ENCODE results near the gene DOCK3.
"Not testable (repeated sequence)": the region's sequence is repeated elsewhere in the genome, so short reads cannot be mapped to it uniquely, and the experiment has no call there.

Gene DOCK3

DNA sequence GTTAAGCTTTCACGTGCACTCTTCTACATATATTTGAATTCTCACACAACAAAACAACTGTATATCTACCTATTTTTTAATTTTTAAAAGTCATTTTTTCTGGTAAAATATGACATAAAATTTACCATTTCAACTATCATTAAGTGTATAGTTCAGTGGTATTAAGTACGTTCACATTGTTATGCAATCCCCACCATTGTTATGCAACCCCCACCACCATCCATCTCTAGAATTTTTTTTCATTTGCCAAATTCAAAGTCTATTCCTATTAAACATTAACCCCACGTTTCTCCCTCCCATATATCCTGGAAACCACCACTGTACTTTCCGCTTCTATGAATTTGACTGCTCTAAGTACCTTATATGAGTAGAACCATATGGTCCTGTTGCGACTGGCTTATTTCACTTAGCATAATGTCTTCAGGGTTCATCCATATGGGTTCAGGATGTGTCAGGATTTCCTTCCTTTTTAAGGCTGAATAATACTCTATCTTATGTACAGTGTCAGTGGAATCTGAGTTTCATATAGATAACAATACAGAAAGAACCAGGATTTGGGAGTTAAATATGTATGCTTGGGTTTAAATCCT is 279.2 kb downstream of the DOCK3 start:
- no peak overlapping the region for H2BK120ac ChIP-seq (ENCODE audit: low read depth, low read length)
- no peaks in the 10 kb centered on the region for H3K36me3 ChIP-seq (ENCODE audit: control insufficient read depth, insufficient read depth, low read length)
- no peak overlapping the region for H3K27ac ChIP-seq (ENCODE audit: low read depth, low read length)
- no peak for DNase-seq
- no peak overlapping the region for H3K4me3 ChIP-seq (ENCODE audit: low read length)
- H3K79me1 ChIP-seq (ENCODE audit: low read length) = no peaks in the 10 kb centered on the region
- H3K27me3 ChIP-seq (ENCODE audit: insufficient read depth, low read length, poor library complexity) = no peaks in the 10 kb centered on the region
- no peak overlapping the region for H3K4me2 ChIP-seq (ENCODE audit: low read length)
- no peaks in the 10 kb centered on the region for H3K79me2 ChIP-seq (ENCODE audit: control insufficient read depth, insufficient read depth, low read length)
- H2BK5ac ChIP-seq (ENCODE audit: low read length) = no peak overlapping the region
- no peak overlapping the region for H3K9ac ChIP-seq (ENCODE audit: low read length)
- H2AK5ac ChIP-seq (ENCODE audit: low read length) = no peak overlapping the region
- H3K23ac ChIP-seq (ENCODE audit: low read length) = no peak overlapping the region
- H3K4me1 ChIP-seq (ENCODE audit: control insufficient read depth, low read depth, low read length) = no peaks in the 10 kb centered on the region
- no peak overlapping the region for H4K8ac ChIP-seq (ENCODE audit: low read depth, low read length)
- no peak overlapping the region for H3K4ac ChIP-seq (ENCODE audit: low read depth, low read length)
- no peak overlapping the region for H3K56ac ChIP-seq (ENCODE audit: low read length)
- no peak overlapping the region for H2BK15ac ChIP-seq (replicated peaks; ENCODE audit: low read depth)
- H4K5ac ChIP-seq (ENCODE audit: low read length) = no peak overlapping the region
- H3K18ac ChIP-seq (ENCODE audit: low read length) = no peak overlapping the region
- WGBS (ENCODE audit: extremely low coverage, insufficient coverage, low lambda C conversion rate) = no CpG with 5 or more reads among the region's 5 CpGs

DNA sequence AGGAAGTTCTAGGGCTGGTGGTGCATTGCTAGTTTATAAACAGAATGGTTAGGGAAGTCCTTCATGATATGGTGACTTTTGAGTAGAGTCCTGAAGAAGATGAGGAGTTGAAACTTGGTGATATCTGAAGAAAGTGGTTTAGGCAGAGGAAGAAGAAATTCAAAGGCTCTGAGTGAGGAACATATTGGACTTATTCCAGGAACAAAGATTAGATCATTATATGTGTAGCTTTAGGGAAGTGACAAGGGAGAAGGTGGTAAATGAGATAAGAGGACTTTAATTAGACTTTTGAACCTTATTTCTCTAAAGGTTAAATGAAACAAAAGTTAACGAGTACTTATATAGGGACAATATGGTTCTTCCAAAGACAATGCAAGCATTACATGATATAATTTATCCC is 286.7 kb downstream of the DOCK3 start:
- no CpG with 5 or more reads among the region's 1 CpG for WGBS (ENCODE audit: extremely low coverage, insufficient coverage, low lambda C conversion rate)
- Histone ChIP-seq H2BK15ac (replicated peaks; ENCODE audit: low read depth) (no peak overlapping the region), H3K23ac (ENCODE audit: low read length) (no peak overlapping the region), H3K36me3 (ENCODE audit: control insufficient read depth, insufficient read depth, low read length) (no peaks in the 10 kb centered on the region), H4K5ac (ENCODE audit: low read length) (no peak overlapping the region), H4K8ac (ENCODE audit: low read depth, low read length) (no peak overlapping the region), H3K79me2 (ENCODE audit: control insufficient read depth, insufficient read depth, low read length) (no peaks in the 10 kb centered on the region), H2BK5ac (ENCODE audit: low read length) (no peak overlapping the region), H3K4me1 (ENCODE audit: control insufficient read depth, low read depth, low read length) (no peaks in the 10 kb centered on the region), H3K79me1 (ENCODE audit: low read length) (no peaks in the 10 kb centered on the region), H3K4me2 (ENCODE audit: low read length) (no peak overlapping the region), H3K4ac (ENCODE audit: low read depth, low read length) (no peak overlapping the region), H2AK5ac (ENCODE audit: low read length) (no peak overlapping the region), H3K18ac (ENCODE audit: low read length) (no peak overlapping the region), H3K4me3 (ENCODE audit: low read length) (no peak overlapping the region), H3K56ac (ENCODE audit: low read length) (no peak overlapping the region), H3K27ac (ENCODE audit: low read depth, low read length) (no peak overlapping the region), H2BK120ac (ENCODE audit: low read depth, low read length) (no peak overlapping the region), H3K9ac (ENCODE audit: low read length) (no peak overlapping the region), H3K27me3 (ENCODE audit: insufficient read depth, low read length, poor library complexity) (no peaks in the 10 kb centered on the region)
- DNase-seq = no peak

GRCh38 chr3:50971487-50971924 is 296.8 kb downstream of the DOCK3 start:
- H3K9ac ChIP-seq (ENCODE audit: low read length) = no peak overlapping the region
- WGBS (ENCODE audit: extremely low coverage, insufficient coverage, low lambda C conversion rate) = no CpG with 5 or more reads among the region's 3 CpGs
- no peak overlapping the region for H3K27ac ChIP-seq (ENCODE audit: low read depth, low read length)
- DNase-seq = peak; percentile 79
- no peak overlapping the region for H3K4me3 ChIP-seq (ENCODE audit: low read length)
- no peak overlapping the region for H2AK5ac ChIP-seq (ENCODE audit: low read length)
- no peaks in the 10 kb centered on the region for H3K36me3 ChIP-seq (ENCODE audit: control insufficient read depth, insufficient read depth, low read length)
- no peak overlapping the region for H3K56ac ChIP-seq (ENCODE audit: low read length)
- H2BK15ac ChIP-seq (replicated peaks; ENCODE audit: low read depth) = no peak overlapping the region
- H3K4ac ChIP-seq (ENCODE audit: low read depth, low read length) = no peak overlapping the region
- H2BK5ac ChIP-seq (ENCODE audit: low read length) = no peak overlapping the region
- H4K5ac ChIP-seq (ENCODE audit: low read length) = no peak overlapping the region
- H3K4me2 ChIP-seq (ENCODE audit: low read length) = no peak overlapping the region
- H3K18ac ChIP-seq (ENCODE audit: low read length) = no peak overlapping the region
- no peaks in the 10 kb centered on the region for H3K4me1 ChIP-seq (ENCODE audit: control insufficient read depth, low read depth, low read length)
- no peaks in the 10 kb centered on the region for H3K27me3 ChIP-seq (ENCODE audit: insufficient read depth, low read length, poor library complexity)
- no peak overlapping the region for H2BK120ac ChIP-seq (ENCODE audit: low read depth, low read length)
- no peak overlapping the region for H3K23ac ChIP-seq (ENCODE audit: low read length)
- no peaks in the 10 kb centered on the region for H3K79me2 ChIP-seq (ENCODE audit: control insufficient read depth, insufficient read depth, low read length)
- no peak overlapping the region for H4K8ac ChIP-seq (ENCODE audit: low read depth, low read length)
- no peaks in the 10 kb centered on the region for H3K79me1 ChIP-seq (ENCODE audit: low read length)

GRCh38 chr3:50972029-50972428 is 297.3 kb downstream of the DOCK3 start:
- H3K4ac ChIP-seq (ENCODE audit: low read depth, low read length) = no peak overlapping the region
- H4K8ac ChIP-seq (ENCODE audit: low read depth, low read length) = no peak overlapping the region
- H3K9ac ChIP-seq (ENCODE audit: low read length) = no peak overlapping the region
- H2BK15ac ChIP-seq (replicated peaks; ENCODE audit: low read depth) = no peak overlapping the region
- H3K18ac ChIP-seq (ENCODE audit: low read length) = no peak overlapping the region
- H3K4me1 ChIP-seq (ENCODE audit: control insufficient read depth, low read depth, low read length) = no peaks in the 10 kb centered on the region
- H4K5ac ChIP-seq (ENCODE audit: low read length) = no peak overlapping the region
- H3K56ac ChIP-seq (ENCODE audit: low read length) = no peak overlapping the region
- no peak overlapping the region for H2BK120ac ChIP-seq (ENCODE audit: low read depth, low read length)
- H3K4me2 ChIP-seq (ENCODE audit: low read length) = no peak overlapping the region
- H3K36me3 ChIP-seq (ENCODE audit: control insufficient read depth, insufficient read depth, low read length) = no peaks in the 10 kb centered on the region
- H3K27ac ChIP-seq (ENCODE audit: low read depth, low read length) = no peak overlapping the region
- H3K4me3 ChIP-seq (ENCODE audit: low read length) = no peak overlapping the region
- no peak overlapping the region for H3K23ac ChIP-seq (ENCODE audit: low read length)
- no peaks in the 10 kb centered on the region for H3K79me2 ChIP-seq (ENCODE audit: control insufficient read depth, insufficient read depth, low read length)
- no peaks in the 10 kb centered on the region for H3K27me3 ChIP-seq (ENCODE audit: insufficient read depth, low read length, poor library complexity)
- WGBS (ENCODE audit: extremely low coverage, insufficient coverage, low lambda C conversion rate) = no CpG with 5 or more reads among the region's 2 CpGs
- no peaks in the 10 kb centered on the region for H3K79me1 ChIP-seq (ENCODE audit: low read length)
- no peak overlapping the region for H2BK5ac ChIP-seq (ENCODE audit: low read length)
- DNase-seq = peak; percentile 1
- H2AK5ac ChIP-seq (ENCODE audit: low read length) = no peak overlapping the region

DNA sequence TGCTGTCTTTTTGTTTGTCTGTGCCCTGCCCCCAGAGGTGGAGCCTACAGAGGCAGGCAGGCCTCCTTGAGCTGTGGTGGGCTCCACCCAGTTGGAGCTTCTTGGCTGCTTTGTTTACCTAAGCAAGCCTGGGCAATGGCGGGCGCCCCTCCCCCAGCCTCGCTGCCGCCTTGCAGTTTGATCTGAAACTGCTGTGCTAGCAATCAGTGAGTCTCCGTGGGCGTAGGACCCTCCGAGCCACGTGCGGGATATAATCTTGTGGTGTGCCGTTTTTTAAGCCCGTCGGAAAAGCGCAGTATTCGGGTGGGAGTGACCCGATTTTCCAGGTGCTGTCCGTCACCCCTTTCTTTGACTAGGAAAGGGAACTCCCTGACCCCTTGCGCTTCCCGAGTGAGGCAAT is 303.9 kb downstream of the DOCK3 start:
- H3K9ac ChIP-seq (ENCODE audit: low read length) = not testable (repeated sequence)

DNA sequence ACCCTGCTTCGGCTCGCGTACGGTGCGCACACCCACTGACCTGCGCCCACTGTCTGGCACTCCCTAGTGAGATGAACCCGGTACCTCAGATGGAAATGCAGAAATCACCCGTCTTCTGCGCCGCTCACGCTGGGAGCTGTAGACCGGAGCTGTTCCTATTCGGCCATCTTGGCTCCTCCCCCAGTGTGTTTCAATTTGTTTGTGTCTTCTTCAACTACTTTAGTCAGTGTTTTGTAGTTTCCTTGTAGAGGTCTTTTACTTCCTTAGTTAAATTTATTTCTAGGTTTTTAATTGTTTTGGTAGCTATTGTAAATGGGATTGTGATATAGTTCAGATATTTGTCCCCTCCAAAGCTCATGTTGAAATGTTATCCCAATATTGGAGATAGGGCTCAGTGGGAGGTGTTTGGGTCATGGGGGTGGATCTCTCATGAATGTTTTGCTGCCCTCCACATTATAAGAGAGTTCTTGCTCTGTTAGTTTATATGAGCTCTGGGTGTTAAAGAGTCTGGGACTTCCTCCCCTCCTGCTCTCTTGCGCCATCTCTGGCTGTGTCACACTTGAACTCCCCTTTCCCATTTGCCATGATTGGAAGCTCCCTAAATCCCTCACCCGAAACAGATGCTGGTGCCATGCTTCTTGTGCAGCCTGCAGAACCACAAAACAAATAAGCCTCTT is 304.4 kb downstream of the DOCK3 start:
- no peak overlapping the region for H2AK5ac ChIP-seq (ENCODE audit: low read length)
- no peak overlapping the region for H4K5ac ChIP-seq (ENCODE audit: low read length)
- no peak overlapping the region for H2BK120ac ChIP-seq (ENCODE audit: low read depth, low read length)
- H3K23ac ChIP-seq (ENCODE audit: low read length) = no peak overlapping the region
- no peaks in the 10 kb centered on the region for H3K4me1 ChIP-seq (ENCODE audit: control insufficient read depth, low read depth, low read length)
- no peak overlapping the region for H2BK15ac ChIP-seq (replicated peaks; ENCODE audit: low read depth)
- H3K79me1 ChIP-seq (ENCODE audit: low read length) = no peaks in the 10 kb centered on the region
- H3K27ac ChIP-seq (ENCODE audit: low read depth, low read length) = no peak overlapping the region
- H3K4me3 ChIP-seq (ENCODE audit: low read length) = no peak overlapping the region
- H3K18ac ChIP-seq (ENCODE audit: low read length) = no peak overlapping the region
- H3K4ac ChIP-seq (ENCODE audit: low read depth, low read length) = no peak overlapping the region
- DNase-seq = peak; percentile 46
- no peak overlapping the region for H3K9ac ChIP-seq (ENCODE audit: low read length)
- no peak overlapping the region for H3K56ac ChIP-seq (ENCODE audit: low read length)
- H3K27me3 ChIP-seq (ENCODE audit: insufficient read depth, low read length, poor library complexity) = no peaks in the 10 kb centered on the region
- no peak overlapping the region for H3K4me2 ChIP-seq (ENCODE audit: low read length)
- H3K36me3 ChIP-seq (ENCODE audit: control insufficient read depth, insufficient read depth, low read length) = no peaks in the 10 kb centered on the region
- no peak overlapping the region for H4K8ac ChIP-seq (ENCODE audit: low read depth, low read length)
- H2BK5ac ChIP-seq (ENCODE audit: low read length) = no peak overlapping the region
- no CpG with 5 or more reads among the region's 15 CpGs for WGBS (ENCODE audit: extremely low coverage, insufficient coverage, low lambda C conversion rate)
- no peaks in the 10 kb centered on the region for H3K79me2 ChIP-seq (ENCODE audit: control insufficient read depth, insufficient read depth, low read length)

More for the DNA sequence above, 303.9 kb downstream of the DOCK3 start:
- not testable (repeated sequence) for H3K18ac ChIP-seq (ENCODE audit: low read length); H3K36me3 ChIP-seq (ENCODE audit: control insufficient read depth, insufficient read depth, low read length); H3K4me3 ChIP-seq (ENCODE audit: low read length); H3K27ac ChIP-seq (ENCODE audit: low read depth, low read length); H3K4me2 ChIP-seq (ENCODE audit: low read length); H2AK5ac ChIP-seq (ENCODE audit: low read length); H3K56ac ChIP-seq (ENCODE audit: low read length); H2BK15ac ChIP-seq (replicated peaks; ENCODE audit: low read depth); H3K79me2 ChIP-seq (ENCODE audit: control insufficient read depth, insufficient read depth, low read length); H2BK5ac ChIP-seq (ENCODE audit: low read length); H3K4ac ChIP-seq (ENCODE audit: low read depth, low read length); H4K8ac ChIP-seq (ENCODE audit: low read depth, low read length); H4K5ac ChIP-seq (ENCODE audit: low read length); H3K23ac ChIP-seq (ENCODE audit: low read length); H3K79me1 ChIP-seq (ENCODE audit: low read length); H3K4me1 ChIP-seq (ENCODE audit: control insufficient read depth, low read depth, low read length); H3K27me3 ChIP-seq (ENCODE audit: insufficient read depth, low read length, poor library complexity); H2BK120ac ChIP-seq (ENCODE audit: low read depth, low read length)
- no CpG with 5 or more reads among the region's 18 CpGs for WGBS (ENCODE audit: extremely low coverage, insufficient coverage, low lambda C conversion rate)
- DNase-seq = peak; percentile 6

Data from mesendoderm (in vitro differentiated cells).